ENCODE measurements around the gene CALHM2. TPM values are rescaled to one million over a fixed set of nuclear protein-coding genes. Genes with fewer than 3 reads are reported as not detected.

CALHM2 gene, protein sequence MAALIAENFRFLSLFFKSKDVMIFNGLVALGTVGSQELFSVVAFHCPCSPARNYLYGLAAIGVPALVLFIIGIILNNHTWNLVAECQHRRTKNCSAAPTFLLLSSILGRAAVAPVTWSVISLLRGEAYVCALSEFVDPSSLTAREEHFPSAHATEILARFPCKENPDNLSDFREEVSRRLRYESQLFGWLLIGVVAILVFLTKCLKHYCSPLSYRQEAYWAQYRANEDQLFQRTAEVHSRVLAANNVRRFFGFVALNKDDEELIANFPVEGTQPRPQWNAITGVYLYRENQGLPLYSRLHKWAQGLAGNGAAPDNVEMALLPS
- 0.43 and 0.72 TPM in 2 replicates for total RNA-seq

DNA sequence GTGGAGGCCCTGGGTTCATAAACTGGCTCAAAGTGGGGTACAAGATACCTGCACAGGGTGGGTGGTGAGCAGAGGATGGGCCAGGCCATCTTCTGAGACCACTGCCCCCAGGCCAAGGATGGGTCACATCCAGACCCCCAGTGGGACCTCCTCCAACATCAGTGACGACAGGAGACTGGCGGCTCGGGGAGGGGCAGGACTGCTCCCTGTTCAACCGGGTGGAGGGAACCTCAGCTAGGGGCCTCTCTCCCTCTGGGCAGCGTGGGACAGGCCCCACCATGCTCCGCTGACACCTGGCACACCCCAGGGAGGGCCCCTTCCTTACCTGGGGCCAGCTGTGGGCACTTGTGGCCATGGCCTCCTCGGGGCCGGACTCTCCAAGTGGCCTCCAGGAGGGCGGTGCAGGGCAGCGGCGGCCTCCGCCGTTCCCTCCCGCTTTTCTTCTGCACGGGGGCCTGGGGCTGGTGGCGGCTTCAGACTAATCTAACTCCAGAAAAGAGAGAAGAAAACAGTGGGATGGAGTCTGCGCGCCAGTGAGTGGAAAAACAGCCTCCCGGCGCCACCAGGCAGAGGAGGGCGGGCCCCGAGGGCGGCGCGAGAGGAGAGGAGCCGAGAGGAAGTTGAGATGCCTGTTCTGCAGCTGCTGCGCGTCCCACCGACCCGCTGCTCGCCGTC is at the start of gene CALHM2:
Gene CALHM2, minus strand, starts transcription at position 540 of the 675 bp plus-strand sequence. CDS start 2,429 bp downstream, outside the sequence.

DNA sequence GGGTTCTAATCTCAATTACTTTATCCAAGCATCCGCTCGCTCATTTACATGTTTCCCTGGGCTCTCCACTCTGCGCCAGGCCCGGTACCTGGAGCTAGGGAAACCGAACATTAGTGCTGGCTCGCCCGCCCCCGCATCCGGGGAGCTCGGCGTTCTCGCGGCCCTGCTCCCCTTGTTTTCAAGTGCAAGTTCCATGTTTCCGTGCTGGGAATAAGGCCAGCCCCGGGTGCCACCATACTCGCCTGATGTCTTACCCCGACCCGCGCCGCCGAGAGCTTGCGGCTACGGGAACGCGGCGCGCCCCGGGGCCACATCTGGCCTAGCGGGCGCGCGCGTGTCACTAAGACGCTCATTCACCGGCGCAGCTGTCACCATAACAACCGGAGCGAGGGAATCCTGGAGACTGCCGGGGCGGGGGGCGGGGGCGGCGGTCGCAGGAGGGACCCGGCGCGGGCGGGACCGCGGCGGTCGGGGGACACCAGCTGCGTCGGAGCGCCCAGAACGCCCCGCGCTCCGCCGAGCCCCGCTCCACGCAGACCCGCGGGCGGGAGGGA is 41.3 kb upstream of the CALHM2 start, which contains the start of gene NEURL1:
Gene NEURL1, plus strand, starts transcription at position 344 of the 554 bp plus-strand sequence. CDS start 683 bp downstream, outside the sequence.

DNA sequence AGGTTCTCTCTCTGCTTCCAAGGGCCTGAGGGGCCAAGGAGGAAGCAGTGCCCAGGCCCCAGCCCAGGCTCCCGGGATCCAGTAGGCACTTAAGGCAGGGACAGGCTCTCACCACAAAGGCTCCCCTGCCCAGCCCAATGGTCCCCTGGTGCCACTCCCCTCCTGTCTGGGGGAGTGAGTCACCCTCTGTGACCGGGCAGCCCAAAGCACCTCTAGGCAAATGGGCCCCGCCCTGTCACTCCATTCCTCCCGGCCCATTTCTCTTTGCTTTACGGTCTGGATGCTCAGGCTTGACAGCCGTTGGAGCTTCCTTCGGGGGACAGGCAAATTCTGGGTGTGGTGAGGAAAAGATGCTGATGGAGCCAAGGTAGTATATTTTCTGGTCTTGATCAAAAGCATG is 27.0 kb upstream of the CALHM2 start, which contains the start of gene CALHM3:
Gene CALHM3, minus strand, starts transcription at position 106 of the 400 bp plus-strand sequence. CDS start 208 bp downstream, outside the sequence.

DNA sequence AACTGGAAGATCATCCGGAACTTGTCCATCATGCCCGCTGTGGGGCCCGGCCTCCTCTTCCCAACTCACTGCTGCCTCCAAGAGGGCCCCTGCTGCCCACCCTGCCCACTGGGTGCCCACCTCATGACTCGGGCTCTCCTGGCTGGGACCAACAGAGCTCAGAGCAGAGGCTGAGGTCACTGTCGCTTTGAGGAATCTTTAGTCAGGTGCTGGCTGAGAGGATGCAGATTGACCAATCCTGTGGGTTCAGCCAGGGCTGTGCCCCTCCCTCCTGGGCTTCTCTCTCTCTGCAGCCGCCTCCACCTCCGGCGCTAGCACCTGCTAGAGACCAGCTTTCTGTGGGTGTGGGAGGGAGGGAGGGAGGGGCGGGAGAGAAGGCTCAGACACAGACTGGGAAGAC is 6.5 kb upstream of the CALHM2 start, which contains the start of gene CALHM1:
Gene CALHM1, minus strand, starts transcription at position 181 of the 400 bp plus-strand sequence. Its CDS starts 149 bp downstream, at position 32.

Other genes with a start within 250 kb of the CALHM2 start
- gene RPEL1, start 206.5 kb downstream of the CALHM2 start, total RNA-seq: under 0.01 TPM in 2 replicates
- 1.7 TPM in 1 of 2 replicates, not detected in the other for gene INA, start 175.2 kb downstream of the CALHM2 start, total RNA-seq
- 14.3 and 17.1 TPM in 2 replicates for gene PCGF6, start 101.2 kb downstream of the CALHM2 start, total RNA-seq
- 3.8 and 4.1 TPM in 2 replicates for gene TAF5, start 84.4 kb downstream of the CALHM2 start, total RNA-seq
- gene ATP5MK, start 55.9 kb downstream of the CALHM2 start, total RNA-seq: 240 and 313 TPM in 2 replicates
- gene PDCD11, start 55.7 kb downstream of the CALHM2 start, total RNA-seq: 44.3 and 54.5 TPM in 2 replicates
- gene CALHM1, start 6.5 kb upstream of the CALHM2 start, total RNA-seq: not detected in 2 replicates
- gene CALHM3, start 26.9 kb upstream of the CALHM2 start, total RNA-seq: not detected in 2 replicates
- gene NEURL1, start 41.3 kb upstream of the CALHM2 start, total RNA-seq: 0.24 and 0.85 TPM in 2 replicates

All from tracheal epithelial cell (primary cell).